ENCODE data around the gene HDDC3. TPM values are rescaled to one million over a fixed set of nuclear protein-coding genes. Genes with fewer than 3 reads are reported as not detected.
A peak's percentile ranks its signal among the peaks of the same experiment; 100 is the strongest.

The HDDC3 gene
- total RNA-seq, 1 donor from 2014 or later, result 16.7 TPM

GRCh38 chr15:90889736-90890456, 42.5 kb downstream of the HDDC3 start:
- no peak for DNase-seq

GRCh38 chr15:90889313-90889730, 43.0 kb downstream of the HDDC3 start:
- no peak for DNase-seq

GRCh38 chr15:90887037-90887481, 45.3 kb downstream of the HDDC3 start:
- no peak for DNase-seq

GRCh38 chr15:90886291-90886614, 46.1 kb downstream of the HDDC3 start:
- DNase-seq, result no peak

GRCh38 chr15:90885432-90886290, 46.7 kb downstream of the HDDC3 start:
- DNase-seq, result peak; percentile 85

GRCh38 chr15:90884719-90885431, 47.5 kb downstream of the HDDC3 start:
- DNase-seq, result peak; percentile 27

- DNase-seq, result peak; percentile 77
Observed at GRCh38 chr15:90883976-90884718, 48.2 kb downstream of the HDDC3 start, which contains the start of gene FES. TSS of gene FES (plus strand) at chr15:90884504. CDS start at chr15:90885046, 542 bp downstream.

- DNase-seq, result peak; percentile 36
Observed at GRCh38 chr15:90883526-90883975, 48.8 kb downstream of the HDDC3 start.

- DNase-seq, result no peak
Observed at GRCh38 chr15:90882781-90883525, 49.4 kb downstream of the HDDC3 start.

- DNase-seq, result no peak
Observed at GRCh38 chr15:90881978-90882721, 50.2 kb downstream of the HDDC3 start.

- DNase-seq, result no peak
Observed at GRCh38 chr15:90881181-90881977, 51.0 kb downstream of the HDDC3 start.

GRCh38 chr15:90880381-90881145, 51.8 kb downstream of the HDDC3 start:
- no peak for DNase-seq

Other genes with a start within 250 kb of the HDDC3 start
- 4.1 and 8.7 TPM in 2 replicates for gene BLM, start 215.2 kb downstream of the HDDC3 start, total RNA-seq
- gene FURIN, start 64.0 kb downstream of the HDDC3 start, total RNA-seq, result 67.2 and 136 TPM in 2 replicates
- gene FES, start 48.0 kb downstream of the HDDC3 start, total RNA-seq, result 110 and 134 TPM in 2 replicates
- 23.1 and 38.7 TPM in 2 replicates for gene MAN2A2, start 29.2 kb downstream of the HDDC3 start, total RNA-seq
- gene UNC45A, start 2.7 kb upstream of the HDDC3 start, total RNA-seq, result 128 and 141 TPM in 2 replicates
- gene RCCD1, start 22.3 kb upstream of the HDDC3 start, total RNA-seq, result 6.8 and 12.4 TPM in 2 replicates
- gene PRC1, start 62.0 kb upstream of the HDDC3 start, total RNA-seq, result 83.0 and 274 TPM in 2 replicates
- 15.0 and 16.5 TPM in 2 replicates for gene VPS33B, start 90.0 kb upstream of the HDDC3 start, total RNA-seq
- 0.56 and 2.6 TPM in 2 replicates for gene SV2B, start 167.7 kb upstream of the HDDC3 start, total RNA-seq

All from dermis blood vessel endothelial cell (primary cell).